HG03571 (cell line): Measurements from ENCODE around the gene MED26.
A peak's percentile ranks its signal among the peaks of the same experiment; 100 is the strongest.

Source experiments
- ATAC-seq: cut with Tn5 transposase; IDR thresholded peaks from one replicate; pipeline ENCODE4 v1.9.1; 2021; ENCODE audit not compliant: unreplicated experiment

MED26 gene

DNA sequence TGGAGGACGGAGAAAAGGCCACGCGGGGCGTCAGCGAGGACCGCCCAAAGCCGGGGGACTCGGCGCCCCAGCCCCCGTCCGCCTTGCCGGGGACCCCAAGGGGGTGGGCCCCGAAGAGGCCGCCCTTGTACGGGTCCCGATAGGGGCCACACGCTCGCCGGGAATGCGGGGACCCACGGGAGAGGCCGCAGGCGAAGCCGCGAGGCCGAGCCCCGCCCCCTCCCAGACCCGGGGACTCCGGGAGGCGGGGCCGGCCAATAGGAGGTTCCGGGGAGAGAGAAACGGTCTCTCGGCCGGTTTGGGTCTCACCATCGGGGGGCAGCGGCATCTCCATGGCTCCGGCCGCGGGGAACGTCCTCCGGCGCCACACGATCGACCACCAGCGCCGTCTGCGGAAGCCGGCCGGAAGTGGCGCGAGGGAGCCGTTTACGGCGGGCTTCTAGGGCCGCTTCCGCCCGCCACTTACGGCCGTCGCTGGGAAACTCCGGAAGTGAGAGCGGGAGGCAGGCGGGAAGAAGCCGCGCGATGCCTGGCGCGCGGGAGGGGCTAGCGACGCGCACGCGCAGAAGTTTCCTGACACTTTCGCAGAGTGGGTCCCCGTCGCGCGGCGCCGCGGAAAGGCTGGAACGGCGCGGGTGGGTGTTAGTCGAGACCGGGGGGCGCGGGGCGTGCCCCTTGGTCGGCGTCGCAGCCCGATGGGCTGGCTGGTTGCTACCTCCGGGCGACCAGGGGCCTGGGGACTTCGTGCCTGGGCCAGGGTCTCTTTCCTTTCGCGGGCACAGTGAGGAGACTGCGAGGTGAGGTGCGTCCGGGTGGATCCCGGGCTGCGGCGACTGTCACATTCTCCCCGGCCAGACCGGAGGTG, 85.7 kb downstream of the MED26 start, which contains the start of gene CHERP:
CHERP (minus strand) TSS at position 393 of the 865 bp plus-strand sequence; CDS start at position 334, 59 bp downstream.
- ATAC-seq = peak; percentile 57

DNA sequence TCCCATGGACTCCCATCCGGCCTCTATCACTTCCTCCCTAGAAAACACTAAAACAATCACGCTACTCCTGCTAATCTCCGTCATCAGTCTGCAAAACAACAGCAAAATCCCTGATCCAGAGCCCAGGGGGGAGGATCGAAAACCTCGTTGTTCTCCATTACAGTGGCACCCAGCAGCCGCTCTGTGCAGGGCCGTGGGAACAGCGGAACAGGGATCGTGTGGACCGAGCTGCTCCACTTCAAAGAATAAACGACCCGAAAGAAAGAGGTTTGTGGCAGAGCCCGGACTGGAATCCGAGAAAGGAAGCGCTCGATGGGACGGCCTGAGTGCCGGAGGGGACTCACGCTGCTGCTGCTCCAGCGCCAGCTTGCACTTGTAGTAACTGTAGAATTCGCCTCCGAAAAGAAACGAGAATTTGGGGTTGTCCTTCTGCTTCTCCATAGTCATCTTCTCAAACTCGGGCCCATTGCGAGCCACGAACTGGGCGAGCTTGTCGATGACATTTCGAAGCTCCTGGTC, 86.4 kb downstream of the MED26 start:
- peak; percentile 8 for ATAC-seq

DNA sequence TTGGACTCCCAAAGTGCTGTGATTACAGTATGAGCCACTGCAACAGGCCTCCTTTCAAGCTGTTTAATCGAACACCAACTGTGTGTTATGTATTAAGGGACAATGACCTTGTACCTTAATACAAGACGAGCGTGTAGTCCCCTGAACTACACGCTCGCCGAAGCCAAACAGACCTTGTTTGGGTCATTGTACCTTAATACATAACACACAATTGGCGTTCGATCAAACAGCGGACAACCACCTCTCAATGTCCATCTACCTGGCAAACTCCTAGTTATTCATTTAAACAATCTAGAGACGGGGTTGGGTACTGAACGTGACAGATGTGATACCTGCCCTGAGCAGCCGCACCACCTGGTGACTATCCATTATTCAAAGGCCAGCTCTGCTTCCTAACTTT, 87.1 kb downstream of the MED26 start:
- ATAC-seq = no peak

DNA sequence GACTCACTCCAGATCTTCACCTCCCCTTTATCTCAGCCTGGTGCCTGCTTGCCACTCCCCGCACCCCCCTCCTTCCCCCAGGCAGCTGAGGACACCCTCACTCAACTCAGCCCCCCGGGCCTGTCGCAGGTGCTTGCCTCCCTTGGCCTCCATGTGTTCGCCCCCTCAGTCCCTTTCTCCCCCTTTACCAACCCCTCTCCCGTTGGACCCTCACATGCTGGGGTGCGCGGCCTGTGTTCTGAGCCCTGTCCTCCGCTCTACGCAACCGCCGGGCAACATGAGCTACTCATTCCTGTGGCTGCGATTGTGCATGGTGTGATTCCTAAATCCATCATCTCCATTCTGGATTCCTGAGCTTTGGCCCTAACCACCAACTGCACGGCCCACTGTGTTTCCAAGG, 90.9 kb downstream of the MED26 start:
- ATAC-seq = no peak

DNA sequence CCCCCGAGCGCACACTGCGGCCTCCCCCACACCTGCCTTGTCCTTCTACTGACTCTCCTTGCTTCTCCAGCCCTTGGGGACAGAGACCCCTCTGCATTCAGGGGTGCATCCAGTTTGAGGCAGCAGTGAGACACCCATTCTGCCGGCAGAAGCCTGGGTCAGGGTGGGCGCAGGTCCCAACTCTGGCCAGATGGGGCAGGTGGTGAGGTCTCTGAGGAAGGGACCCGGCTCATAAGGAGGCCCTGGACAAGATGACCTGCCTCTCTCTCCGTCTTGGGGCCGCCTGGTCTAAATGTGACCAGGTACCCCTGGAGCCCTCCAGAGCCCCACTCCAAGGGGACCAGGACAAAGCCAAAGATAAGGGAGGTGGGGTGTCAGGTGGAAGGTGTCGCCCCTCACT, 91.9 kb downstream of the MED26 start:
- no peak for ATAC-seq

DNA sequence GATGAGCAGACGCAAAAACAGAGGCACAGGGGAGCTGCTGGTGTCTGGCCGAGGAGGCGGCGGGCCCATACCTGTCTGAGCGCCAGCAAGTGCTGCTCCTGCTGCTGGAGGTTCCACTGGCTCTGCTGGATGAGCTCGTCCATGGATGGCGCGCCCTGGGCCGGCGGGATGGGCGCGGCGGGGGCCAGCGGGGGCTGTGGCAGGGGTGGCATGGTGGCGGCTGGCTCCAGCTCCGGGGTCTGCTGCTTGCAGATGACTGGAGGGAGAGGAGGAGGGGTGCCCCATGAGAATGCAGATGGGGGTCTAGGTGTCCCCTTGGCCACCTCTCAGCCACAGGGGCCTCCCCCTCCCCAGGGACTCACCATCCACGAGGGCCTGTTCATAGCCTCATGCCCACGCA, 92.6 kb downstream of the MED26 start:
- ATAC-seq = no peak

DNA sequence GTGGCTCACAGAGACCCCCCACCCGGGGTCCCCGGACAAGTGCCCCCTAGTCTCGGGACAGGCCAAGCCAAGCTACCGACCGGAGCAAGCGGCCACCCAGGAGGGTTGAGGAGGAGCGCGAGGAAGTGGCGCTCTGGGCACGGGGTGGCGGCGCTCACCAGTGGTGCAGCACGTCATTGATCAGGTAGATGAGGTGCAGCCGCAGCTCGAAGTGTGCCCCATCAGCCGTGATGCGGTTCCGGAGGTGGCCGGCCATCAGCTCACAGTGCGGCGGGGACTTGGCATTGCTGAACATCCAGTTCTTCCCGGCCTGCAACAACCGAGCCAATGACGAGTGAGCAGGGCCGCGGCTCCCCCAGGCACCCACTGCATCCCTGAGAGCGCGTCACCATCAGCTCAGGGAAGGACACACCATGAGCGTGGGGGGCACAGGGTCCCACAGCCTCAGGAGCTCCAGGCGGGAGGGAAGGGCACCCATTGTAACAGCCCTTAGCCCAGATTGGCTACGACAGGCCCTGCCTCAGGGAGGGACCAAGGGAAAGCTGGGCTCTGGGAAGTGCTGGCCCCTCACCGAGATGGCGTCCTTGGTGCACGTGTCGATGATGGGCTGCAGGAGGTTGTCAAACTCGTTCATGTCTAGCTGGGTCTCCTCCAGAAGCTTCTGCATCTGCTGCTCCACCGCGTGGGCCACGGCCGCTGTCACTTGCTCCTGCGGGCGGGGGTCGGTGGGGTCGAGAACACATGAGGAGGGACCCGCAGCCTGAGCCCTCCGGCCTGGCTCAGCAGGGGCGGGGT, 95.4 kb downstream of the MED26 start:
- ATAC-seq = no peak

DNA sequence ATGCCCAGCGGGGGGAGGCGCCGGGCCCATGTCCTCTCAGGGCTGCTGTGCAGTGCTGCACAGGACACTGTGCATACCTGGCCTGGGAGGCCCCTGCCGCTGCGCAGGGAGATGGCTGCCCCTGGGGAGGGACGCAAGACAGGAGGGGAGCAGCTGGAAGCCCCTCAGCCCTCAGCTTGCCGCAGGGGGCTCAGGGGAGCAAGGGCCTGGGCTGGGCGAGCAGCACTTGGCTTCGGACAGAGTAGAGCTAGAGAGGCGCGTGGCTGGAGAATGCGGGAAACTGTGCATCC, 96.7 kb downstream of the MED26 start:
- no peak for ATAC-seq

DNA sequence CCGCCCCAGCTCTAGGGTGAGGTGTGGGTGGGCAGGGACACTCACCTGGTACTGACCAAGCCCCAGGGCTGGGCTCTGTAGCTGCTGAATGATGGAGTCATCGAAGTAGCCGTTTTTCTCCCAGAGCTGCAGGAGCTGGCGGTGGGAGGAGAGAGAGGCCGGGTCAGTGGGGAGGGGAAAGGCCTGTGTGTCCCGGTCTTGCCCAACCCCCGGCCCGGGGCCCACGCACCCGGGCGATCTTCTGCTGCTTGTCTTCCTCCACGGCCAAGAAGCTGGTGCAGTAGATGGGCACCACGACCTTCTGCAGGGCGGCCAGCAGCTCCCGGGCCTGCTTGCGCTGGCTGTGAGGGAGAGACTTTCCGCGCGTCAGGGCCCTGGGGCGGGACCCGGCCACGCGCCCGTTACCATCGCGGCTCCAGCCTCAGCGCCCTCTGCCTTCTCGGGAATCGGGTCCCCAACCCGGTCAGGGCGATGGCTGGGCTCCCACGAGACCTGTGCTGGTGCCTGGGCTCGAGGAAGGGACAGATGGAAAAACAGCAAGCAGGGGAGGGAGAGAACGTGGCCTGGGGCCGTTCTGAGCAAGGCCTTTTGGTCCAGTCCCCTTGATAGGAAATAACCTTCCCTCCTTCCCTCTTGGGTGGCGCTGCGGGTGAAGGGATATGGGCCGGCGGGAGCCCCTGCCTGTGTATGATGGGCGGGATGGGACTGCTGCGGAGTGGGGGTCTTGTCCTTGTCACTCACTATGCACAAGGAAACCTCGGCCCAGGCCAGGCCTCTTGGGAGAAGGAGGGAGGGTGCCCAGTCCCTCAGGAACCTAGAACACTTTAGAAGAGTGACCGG, 97.2 kb downstream of the MED26 start:
- ATAC-seq = no peak

DNA sequence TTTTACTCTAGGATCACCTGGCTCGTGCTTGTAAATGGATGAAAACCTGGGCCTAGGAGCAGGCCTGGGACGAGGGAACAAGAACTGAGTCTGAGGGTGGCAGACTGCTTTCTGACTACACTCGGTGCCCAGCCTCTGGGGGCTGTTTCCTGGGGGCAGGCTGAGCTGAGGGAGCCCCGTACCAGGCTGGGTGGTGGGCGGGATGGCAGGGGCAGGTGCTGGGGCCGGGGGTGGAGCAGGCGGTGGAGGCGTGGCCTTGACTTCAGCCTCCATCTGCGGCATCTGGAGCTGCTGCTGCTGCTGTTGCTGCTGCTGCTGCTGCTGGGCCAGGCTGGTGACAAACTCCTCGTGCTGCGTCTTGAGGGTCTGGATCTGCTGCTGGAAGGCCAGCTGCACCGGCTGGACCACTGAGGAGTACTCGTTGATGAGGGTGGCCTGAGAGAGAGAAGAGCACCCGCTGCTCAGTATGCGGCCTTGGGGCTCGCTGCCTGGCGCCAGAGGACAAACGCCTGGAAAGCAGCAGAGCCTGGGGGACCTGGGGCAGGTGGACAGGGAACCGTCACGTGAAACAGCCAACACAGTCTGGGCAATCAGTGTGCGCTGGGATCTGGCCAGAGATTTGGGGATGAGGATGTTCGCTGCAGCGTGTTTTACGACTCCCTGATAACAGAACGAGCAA, 98.4 kb downstream of the MED26 start:
- ATAC-seq = no peak

DNA sequence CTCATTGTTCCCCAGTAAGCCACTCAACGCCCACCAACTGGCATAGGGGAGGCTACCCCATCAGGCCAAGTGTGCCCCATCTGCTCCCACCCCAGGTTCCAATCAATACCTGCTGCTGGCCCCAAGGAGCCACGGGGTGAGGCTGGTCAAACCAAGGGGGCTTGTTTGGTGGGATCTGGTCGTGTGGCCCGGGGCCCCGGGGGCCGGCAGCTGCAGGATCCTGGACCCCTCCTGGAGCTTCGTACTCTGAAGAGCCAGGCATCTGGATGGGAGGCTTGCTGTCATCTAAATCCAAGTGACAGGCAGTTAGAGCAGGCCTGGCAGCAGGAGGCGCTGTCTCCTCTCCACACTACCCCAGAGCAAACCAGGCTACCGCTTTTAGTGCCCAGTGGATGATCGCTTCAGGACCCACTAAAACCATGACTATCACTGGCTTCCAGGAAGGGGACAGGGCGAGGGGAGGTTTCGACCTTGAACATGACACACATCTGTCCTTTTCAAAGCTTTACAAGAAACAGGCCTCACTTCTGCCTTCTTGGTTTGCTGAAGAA, 100.0 kb downstream of the MED26 start:
- ATAC-seq = no peak

DNA sequence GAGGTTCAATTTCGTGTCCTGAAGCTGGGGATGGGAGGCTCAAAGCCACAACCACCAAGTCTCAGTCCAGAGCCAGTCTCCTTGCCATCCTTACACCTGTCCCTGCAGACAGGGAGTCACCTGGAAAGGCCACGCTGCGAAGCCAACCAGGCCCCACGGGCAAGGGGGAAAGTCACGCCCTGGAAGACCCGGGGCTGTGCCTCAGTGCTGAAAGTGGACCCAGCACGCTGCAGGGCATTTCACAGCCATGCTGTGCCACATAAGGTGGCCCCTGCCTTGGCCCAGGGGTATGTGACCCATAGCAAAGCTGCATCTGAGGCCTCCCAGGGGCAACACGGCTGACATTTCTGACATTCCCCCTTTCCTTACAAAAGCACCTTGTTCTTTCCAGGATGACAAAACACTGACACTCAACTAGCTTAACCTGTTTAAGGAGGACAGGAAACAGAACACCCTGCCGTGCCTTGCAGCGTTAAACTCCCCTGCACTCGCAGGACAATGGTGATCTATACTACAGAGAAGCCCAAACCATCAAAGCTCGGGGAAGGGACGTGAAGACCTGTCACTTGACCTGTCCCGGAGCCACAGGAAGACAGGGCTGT, 100.6 kb downstream of the MED26 start:
- ATAC-seq = no peak

DNA sequence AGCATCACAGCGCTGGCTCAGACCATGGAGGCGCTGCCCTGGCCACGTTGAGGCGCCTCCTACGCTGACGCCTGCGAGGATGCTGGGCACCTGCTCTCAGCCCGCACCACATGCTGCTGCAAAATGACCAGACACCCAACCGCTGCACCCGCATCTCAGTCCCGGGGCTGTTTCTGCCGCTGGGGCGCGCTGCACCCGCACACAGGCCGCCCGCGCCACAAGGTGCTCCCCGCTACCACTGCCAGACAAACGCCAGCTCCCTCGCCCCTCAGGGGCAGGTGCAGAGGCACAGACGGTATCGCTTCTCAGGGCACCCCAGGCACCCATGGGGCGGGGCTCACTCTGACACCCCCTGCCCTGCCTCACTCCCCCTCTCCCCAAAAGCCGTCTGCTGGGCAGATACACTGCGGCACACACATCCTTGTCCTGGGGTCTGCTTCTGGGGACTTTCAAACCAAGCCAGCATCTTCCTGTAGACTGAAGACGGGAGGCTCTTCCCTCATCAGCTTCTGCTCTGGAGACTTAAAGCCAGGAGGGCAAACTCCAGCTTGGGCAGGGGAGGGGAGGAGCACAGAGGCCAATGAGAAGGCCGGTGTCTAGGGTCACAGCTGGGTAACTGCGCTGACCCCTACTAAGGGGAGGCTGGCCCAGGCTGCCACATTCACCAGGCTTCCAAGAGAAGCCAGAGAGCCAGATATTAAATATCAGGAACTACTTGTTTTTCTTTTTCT, 102.1 kb downstream of the MED26 start:
- ATAC-seq = no peak

DNA sequence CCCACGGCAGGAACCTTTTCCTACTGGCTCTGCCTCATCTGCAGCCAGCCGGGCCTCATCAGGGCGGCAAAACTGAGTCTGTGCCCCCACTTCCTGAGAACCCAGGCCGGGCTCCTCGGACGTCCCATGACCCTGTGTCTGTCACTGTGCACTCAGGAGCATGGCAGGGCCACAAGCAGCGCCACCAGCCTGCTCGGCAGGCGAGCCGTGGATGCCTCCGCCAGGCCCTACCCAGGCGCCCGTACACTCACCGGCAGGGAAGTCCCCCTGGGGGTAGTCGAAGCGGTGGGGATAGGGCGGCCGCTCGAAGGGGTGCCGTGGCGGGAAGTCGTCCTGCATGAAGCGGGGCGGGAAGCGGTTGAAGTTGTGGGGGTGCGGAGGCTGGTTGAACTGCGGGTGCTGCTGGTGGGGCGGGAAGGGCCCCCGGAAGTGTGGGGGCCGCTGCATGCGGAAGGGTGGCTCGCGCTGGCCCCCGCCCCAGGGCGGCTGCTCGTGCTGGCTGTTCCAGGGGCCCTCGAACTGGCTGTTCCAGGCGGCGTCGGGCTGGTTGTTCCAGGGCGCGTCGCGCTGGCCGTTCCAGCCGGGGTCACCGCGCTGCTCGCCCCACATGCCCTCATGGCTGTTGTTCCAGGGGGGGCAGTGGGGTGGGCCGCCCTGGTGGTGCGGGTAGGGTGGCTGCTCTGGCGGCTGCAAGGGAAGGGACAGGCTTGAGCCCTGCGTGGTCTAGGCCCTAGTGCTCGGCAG, 102.8 kb downstream of the MED26 start:
- no peak for ATAC-seq
